CD4-positive, alpha-beta T cell treated with Interferon gamma for 1 hour (primary cell): ENCODE data around the gene VKORC1.

ENCODE experiments used
- DNase-seq: peaks from one replicate; pipeline ENCODE4 v3.0.0-alpha.2; 2020

Gene VKORC1

DNA sequence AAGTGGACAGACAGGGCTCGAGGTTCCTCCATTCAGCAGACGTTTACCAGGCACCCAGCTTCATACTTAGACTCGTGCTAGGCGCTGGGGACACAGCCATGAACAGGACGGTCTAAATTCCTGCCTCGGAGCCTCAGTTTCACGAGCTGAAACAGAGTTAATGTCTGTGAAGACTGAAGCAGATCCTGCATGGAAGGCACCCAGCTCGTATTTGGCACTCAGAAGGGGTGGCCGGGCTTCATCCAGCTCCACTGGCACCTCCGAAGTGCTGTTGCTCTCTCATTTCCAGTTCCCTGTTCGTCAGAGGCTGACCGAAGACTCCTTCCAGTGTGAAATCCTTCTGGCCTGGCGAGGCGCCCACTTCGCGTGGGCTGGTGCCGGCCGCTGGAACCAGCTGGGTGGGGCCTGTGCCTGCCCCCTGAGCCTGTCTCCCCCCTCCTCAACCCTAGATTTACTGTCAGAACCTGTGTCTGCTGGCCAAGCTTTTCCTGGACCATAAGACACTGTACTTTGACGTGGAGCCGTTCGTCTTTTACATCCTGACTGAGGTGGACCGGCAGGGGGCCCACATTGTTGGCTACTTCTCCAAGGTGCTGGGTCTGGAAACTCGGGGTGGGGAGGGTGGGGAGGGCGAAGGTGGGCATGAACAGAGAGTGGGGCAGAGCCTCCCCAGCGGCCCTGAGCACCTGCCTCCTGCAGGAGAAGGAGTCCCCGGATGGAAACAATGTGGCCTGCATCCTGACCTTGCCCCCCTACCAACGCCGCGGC lies 35.2 kb upstream of the VKORC1 start:
- DNase-seq = no peak

DNA sequence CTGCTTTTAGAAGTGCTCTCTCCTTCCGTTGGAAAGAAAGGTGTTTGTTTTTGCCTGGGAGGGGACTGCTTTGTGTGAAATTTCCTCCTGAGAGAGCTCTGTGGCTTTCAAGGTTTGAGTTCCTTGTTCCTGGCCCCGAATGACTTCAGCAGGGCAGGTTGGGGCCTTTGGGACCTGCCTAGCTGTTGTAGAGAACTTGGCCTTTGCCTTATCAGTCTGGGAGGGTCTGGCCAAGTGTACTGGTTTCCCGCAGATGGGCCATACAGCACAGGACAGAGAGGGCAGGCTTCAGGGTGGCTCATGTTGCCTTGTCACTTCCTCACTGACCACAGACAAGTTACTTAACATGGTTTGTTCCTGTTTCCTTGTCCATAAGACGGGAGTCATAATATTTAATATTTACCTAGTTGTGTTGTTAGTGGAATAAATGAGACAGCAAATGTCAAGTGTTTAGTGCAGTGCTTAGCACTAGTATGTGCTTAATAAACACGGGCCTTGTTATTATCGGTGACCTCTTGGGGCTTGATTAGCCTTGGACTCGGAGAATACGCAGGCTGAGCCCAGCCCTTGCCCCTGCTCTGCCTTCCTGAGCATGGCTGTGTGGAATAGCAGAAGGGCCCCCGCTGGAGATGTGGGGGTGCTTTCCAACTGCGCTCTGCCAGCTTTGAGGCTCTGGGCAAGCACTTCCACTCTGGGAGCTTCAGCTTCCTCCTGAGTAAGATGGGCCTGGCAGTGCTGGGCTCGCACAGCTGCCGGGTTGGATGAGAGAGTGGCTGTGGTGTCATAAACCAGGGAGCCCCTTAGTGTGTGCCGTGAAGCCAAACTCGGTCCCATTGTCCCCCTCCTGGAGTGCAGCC lies 34.3 kb upstream of the VKORC1 start:
- DNase-seq = peak; percentile 80

DNA sequence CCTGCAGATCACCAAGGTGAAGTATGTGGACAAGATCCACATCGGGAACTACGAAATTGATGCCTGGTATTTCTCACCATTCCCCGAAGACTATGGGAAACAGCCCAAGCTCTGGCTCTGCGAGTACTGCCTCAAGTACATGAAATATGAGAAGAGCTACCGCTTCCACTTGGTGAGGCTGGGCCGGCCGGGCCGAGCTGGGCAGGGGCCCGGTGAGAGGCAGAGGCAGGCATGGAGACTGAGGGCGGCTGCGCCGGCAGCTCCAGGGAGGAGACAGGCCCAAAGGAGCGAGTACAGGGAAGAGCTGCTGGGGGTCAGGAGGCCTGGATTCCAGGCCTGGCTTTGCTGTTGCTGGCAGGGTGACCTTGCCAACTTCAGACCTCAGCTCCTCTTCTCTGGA lies 32.6 kb upstream of the VKORC1 start:
- DNase-seq = no peak

DNA sequence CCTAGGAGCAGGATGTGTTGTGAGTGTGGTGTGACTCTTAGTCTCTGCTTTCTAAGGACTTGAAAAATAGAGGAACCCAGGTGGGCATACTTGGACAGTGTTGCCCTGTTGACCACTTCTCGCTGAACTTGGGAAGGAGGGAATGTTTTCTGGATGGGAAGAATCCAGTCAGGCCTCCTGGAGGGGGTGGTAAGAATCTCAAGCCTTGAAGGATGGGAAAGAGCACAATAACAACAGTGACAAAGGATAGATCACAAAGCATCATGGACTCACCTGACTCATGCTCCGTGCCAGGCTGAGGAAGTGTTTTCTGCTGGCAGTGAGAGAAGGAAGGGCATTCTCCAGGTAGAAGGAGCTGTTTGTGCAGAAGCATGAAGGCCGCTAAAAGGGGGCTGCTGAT lies 31.2 kb upstream of the VKORC1 start:
- DNase-seq = no peak

DNA sequence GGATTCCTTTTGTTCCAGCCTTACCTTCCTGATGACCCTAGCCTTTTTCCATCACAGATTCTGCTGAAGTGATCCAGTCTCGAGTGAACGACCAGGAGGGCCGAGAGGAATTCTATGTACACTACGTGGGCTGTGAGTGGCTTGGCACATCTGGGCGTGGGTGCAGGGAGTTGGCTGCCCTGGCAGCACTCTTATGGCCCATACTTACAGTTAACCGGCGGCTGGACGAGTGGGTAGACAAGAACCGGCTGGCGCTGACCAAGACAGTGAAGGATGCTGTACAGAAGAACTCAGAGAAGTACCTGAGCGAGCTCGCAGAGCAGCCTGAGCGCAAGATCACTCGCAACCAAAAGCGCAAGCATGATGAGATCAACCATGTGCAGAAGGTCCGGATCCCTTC lies 25.5 kb upstream of the VKORC1 start:
- DNase-seq = no peak

DNA sequence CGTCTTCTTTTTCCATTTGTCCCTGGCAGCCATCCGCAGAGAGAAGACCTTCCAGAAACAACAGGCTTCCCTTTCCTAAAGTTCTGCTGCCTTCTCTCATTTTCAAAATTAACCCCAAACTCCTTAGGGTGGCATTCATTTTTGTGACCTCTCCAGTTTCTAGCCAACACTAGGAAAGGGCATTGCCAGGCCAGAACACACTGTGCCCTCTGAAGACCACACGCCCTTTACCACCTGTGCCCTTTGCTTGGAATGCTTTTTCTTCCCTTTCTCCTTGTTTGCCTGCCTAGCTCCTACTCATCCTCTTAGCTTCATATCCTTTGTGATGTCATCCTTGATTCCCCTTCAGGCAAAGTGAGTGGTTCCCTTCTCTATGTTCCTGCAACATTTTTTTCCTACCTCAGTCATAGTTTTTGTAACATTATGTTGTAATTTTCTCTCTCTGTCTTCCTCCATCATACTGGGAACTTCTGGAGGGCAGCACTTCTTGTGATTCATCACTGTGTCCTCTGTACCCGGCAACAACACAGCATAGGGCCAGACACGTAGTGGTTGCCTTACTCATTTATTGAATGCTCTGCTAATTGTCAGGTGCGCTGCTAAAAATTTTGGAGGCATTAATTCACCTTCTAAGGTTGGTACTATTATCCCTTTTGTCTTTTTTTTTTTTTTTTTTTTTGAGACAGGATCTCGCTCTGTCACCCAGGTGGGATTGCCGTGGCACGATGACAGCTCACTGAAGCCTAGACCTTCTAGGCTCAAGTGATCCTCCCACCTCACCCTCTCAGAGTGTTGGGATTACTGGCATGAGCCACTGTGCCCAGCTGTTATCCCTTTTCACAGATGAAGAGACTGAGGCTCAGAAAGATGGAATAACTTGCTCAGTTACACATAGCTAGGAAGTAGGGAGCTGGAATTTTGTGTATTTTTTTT lies 23.9 kb upstream of the VKORC1 start:
- DNase-seq = peak; percentile 41

DNA sequence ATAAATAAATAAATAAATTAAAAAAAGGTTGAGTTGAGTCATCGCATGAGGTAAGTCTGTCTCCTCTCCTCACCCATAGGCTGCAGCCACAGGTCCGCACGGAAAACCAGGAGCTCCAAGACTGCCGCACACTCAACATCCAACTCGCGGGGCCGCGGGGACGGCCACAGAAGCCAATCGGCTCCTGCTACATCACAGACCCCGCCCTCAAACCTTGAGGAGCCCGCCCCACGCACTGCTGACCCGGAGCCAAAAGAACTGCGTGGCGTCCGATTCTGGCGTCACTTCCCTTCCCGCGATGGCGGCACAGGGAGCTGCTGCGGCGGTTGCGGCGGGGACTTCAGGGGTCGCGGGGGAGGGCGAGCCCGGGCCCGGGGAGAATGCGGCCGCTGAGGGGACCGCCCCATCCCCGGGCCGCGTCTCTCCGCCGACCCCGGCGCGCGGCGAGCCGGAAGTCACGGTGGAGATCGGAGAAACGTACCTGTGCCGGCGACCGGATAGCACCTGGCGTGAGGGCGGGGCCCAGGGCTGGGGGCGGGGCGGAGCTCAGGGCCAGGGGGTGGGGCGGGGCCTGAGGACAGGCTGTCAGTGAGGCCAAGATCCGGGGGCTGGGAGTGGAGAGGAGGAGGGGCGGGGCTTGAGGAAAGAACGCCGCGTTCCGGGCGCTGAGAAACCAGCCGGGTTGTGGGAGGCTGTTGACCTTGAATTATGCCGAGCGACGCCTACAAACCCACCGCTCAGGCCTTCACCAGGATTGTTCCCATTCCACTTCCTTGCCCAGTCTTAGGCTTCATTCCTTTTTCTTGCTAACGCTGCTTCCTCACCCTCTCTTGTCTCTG lies 23.0 kb upstream of the VKORC1 start, which contains the start of gene KAT8:
Gene KAT8 (plus strand): TSS at position 281 of the 839 bp plus-strand sequence. CDS start 18 bp downstream, at position 299.
- DNase-seq = peak; percentile 98

DNA sequence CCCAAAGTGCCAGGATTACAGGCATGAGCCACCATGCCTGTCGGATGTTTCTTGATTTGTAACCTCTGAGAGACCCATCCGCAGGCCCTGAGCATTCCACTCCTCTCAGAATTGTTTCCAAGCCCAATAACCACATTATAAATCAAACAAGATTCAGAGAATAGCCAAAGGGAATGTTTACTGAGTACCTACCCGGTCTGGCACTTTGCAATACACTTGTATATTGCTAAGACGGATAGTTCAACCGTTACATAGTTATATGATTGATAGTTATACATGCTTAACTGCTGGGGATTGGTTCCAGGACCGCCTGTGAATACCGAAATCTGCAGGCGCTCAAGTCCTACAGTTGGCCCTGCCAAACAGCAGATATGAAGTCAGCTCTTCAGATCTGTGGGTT lies 19.9 kb upstream of the VKORC1 start:
- DNase-seq = no peak

DNA sequence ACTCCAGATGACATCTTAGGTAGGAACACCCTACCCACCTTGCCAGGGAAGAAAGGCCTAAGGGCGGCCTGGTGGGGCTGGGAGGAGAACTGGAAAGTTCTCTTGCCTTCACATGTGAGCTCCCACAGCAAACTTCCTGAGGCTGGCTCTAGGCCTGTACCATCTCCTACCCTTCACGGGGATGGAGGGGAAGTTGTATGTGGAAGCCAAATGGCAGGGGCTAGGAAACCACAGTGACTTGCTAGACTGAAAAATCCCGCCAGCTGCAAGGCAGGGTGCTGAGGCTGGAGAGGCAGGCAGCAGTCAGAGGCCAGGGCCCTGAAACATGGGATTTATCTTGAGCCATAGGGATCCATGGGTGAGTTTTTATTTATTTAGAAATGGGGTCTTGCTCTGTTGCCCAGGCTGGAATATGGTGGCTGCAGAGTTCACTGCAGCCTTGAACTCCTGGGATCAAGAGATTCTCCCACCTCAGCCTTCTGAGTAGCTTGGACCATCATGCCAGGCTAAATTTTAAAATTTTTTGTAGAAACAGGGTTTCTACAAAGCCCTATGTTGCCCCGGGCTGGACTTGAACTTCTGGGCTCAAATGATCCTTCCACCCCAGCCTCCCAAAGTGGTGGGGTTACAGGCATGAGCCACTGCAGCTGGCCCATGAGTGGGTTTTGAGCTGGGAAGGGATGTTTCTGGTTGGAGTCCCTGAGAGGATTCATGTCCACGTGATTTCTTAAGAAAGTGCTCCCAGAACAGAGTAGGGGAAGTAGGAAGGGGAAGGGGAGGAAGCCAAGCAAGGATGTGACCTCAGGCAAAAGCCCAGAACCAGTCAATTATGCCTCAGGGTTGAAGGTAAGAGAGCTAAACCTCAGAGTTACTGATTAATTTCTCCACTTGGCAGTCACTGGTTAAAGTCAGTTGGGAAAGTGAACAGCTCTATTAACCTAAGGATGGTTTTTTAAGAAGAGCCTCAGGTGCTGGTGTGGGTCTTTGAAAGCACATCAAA lies 18.8 kb upstream of the VKORC1 start:
- DNase-seq = peak; percentile 49

DNA sequence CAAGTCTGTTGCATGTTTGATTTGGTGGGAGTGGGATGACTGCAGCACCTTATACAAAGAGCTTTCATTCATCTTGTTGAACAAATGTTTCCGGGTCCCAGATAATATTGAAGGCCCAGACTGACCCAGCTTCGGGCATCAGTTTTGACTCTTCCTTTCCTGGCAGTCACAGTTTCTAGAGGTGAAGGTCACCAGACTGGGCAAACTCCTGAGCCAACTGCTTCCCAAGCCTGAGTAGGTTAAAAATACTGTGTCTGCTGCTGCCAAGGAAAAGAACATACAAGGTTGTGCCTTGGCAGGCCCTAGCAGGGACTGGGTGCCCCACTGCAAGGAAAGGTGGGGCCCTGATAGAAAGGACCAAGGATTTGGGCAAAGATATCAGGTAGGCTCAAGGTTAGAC lies 18.1 kb upstream of the VKORC1 start:
- no peak for DNase-seq

DNA sequence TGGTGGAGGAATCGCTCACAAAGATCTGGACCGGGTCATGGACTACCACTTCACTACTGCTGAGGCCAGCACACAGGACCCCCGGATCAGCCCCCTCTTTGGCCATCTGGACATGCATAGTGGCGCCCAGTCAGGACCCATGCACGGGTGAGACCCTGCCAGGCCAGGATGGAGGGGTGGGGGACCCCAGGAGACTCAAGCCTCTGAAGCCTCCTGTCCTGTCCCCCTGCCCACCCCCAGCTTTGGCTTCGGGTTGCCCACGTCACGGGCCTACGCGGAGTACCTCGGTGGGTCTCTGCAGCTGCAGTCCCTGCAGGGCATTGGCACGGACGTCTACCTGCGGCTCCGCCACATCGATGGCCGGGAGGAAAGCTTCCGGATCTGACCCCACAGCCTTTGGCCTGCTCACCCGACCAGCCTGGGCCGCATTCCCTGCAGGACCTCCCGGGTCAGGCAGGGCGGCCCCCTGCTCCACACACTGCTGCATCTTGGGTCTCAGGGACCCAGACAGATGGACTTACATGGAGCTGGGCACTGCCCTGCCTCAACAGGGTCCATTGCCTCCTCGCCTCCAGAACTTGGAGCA lies 17.4 kb upstream of the VKORC1 start:
- no peak for DNase-seq

DNA sequence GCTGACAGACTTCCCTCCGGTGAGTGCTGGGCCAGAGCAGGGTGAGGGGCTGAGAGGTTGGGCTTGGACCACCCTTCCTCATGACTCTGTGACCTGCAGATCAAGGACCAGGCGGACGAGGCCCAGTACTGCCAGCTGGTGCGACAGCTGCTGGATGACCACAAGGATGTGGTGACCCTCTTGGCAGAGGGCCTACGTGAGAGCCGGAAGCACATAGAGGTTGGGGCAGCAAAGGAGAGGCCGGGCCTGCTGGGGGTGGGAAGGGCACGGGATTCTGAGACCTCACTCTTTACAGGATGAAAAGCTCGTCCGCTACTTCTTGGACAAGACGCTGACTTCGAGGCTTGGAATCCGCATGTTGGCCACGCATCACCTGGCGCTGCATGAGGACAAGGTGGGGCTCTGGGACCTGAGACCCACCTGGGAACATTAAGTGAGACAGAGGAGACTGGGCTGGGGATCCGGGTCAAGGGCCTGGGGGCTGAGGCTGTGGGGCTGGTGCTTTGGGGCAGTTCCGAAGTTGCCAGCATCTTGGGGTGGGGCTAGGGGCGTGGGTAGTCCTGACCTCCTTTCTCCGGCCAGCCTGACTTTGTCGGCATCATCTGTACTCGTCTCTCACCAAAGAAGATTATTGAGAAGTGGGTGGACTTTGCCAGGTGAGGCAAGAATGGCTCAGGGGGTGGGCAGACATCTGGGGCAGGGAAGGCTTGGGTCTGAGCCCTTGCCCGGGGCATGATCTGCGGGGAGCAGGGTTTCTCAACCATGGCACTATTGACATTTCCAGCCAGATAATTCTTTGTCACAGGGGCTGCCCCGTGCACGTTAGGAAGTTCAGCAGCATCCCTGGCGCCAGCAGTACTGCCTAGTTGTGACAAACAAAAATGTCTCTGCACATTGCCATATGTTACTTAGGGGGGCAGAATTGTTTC lies 15.8 kb upstream of the VKORC1 start:
- DNase-seq = no peak

DNA sequence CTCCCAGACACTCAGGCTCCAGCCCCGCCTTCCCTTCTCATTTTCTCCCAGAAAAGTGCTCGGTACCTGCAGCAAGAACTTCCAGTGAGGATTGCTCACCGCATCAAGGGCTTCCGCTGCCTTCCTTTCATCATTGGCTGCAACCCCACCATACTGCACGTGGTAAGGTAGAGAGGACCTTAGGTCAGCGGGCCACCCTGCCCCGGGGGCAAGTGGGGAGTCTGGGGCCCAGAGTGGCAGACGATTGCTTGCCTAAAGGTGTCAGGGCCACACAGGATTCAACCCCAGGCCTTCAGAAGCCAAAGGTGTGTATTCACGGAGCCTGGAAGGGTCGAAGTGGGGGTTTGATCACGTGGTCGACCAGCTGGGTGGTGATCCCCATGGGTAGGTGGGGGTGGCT lies 15.0 kb upstream of the VKORC1 start:
- no peak for DNase-seq

DNA sequence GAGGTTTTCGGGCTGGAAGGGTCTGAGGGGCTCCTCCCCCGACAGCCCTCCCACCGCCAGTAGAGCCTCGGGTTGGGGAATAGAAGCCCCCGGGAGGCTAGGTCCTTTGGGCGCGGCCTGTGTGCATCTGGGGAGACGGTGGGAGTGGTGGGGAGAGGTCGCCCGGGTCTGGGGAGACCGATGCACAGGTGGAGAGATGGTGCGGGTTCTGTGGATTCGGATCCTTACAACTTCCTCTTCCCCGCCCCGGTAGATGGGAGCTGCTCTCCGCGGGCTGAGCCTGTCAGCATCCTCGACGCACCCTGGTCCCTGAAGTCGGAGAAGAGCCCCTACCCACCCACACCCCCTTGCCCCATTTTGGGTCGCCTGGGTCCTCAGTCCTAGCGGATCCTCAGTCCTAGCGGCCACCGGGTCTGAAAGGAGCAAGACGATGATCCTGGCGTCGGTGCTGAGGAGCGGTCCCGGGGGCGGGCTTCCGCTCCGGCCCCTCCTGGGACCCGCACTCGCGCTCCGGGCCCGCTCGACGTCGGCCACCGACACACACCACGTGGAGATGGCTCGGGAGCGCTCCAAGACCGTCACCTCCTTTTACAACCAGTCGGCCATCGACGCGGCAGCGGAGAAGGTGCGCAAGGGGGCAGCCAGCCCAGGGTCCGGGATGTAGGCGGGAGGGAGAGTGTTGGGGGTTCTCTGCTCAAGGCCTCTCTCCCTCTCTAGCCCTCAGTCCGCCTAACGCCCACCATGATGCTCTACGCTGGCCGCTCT lies 14.4 kb upstream of the VKORC1 start:
- DNase-seq = no peak

DNA sequence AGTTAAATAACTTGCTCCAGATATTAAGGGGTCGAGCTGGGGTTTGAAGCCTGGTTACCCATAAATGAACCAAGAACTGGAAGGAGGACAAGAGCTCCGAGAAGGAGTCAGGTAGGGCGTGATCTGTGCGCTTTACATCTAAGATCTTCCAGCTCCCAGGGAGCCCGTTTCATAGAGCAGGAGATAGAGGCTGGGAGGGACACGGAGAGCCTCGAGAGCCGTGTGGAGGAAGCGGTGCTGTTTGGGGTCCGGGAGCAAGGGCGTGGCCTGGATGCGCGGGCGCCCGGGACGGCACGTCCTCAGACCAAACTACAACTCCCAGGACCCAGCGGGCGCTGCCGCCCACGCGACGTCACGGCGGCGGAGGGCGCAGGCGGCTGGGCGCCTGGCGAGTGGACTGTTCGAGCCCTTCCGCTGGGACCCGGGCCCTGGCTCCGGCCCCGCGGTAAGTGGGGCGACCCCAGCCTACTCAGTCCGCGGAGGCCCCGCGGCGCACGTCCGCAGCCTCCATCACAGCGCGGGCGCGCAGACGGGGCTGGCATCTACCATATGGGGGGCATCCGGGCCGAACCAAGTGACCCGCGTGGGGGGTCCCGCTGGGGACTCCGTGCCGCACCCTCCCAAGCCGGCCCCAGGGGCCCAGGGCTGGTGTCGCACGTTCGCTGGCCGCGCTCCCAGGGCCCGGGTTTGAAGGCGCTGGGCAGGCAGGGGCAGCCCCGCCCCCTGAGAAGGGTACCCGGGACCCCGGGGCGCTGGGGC lies 13.6 kb upstream of the VKORC1 start, which contains the start of gene BCKDK:
Gene BCKDK (plus strand): TSS at position 352 of the 759 bp plus-strand sequence. CDS start 838 bp downstream, outside the sequence.
- peak; percentile 57 for DNase-seq

DNA sequence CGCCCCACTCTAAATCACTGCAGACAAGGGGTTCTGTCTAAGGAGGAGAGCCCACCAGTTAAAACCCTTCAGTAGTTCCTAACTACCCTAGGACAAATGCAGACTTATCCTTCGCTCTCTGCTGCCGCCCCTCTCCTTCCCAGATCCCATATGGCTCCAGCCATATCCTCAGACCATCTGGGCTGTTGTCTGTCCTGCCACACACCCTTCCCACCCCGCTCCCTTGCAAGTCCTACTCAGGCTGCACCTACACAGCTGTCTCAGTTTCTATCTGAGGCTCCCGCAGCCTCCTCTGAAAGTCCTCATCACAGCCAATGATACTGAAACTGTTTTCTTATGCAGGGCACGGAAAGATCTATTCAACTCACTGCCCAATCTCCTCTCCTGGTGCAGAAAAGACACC lies 12.9 kb upstream of the VKORC1 start:
- no peak for DNase-seq
